Midbrain (tissue), 1 donor: Measurements from ENCODE around the gene CLINT1.

Experiments used
- DNase-seq: peaks from one replicate; lab custom pipeline; 2025; lab: John Stamatoyannopoulos, UW

CLINT1 gene

DNA sequence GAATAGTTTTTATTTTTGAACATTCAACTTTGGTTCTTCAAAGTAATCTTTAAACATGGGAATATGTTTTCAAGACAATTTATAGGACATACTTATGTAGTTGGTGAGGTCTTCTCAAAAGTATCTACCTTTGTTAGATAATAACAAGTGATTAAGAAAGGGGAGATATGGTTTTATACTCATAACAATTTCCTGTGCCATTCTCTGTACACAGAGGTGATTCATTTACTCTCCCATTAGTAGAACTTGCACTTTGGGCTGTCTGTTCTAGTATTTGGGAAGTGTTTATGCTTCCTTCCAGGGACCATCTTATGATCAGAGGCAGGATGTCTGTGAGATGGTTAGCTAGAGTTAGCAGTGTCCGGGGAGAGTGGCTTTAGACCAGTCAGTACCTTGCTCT is 100.2 kb downstream of the CLINT1 start:
- DNase-seq, result no peak

DNA sequence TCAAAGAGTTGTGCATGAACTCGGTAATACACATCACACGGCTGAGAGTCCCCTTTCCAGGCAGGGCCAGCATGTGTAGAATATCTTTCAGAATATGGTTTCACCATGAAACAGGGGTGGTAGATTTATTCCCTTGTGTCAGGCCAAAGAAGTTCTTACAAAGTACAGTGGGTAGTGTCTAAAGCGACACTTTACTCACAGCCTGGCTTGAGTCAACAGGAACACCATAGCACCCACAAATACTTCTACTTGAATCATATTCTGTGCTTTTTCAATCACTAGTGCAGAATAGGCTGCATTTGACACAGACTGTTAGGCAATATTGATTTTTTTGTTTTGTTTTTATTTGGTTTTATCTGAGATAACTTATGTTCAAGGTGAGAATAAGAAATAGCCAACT is 102.8 kb downstream of the CLINT1 start:
- no peak for DNase-seq

DNA sequence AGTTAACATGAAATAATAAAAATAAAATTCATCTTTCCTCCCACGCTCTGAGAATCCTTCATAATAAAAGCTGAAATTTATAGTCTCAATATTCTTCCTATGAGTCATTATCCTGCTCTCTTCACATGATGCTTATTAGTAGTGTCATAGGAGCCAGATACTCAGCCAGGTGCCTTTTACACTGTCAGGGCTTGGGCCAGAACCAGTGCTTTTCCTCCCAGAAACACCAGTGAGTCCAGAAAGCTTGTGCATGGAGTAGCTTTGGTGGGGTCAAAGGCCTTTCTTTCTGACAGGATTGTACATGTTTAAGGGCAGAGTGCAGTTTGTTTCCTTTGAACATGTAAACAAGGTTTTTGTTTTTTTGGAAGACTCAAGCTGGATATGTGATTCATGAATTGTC is 108.6 kb downstream of the CLINT1 start:
- DNase-seq, result no peak

DNA sequence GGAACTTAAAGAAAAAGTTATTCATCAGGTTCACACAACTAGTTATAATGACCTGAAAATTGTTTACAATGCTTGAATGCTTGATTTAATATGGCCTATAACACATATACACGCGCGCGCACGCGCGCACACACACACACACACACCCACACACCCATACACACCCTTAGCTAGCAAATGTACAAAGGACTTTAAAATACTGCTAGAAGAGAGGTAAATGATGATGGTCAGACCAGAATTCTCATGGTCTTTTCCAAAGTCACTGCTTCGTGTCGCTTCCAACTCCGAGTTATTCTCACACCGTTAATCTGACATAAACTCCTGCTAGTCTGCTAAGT is 109.5 kb downstream of the CLINT1 start:
- DNase-seq, result no peak

DNA sequence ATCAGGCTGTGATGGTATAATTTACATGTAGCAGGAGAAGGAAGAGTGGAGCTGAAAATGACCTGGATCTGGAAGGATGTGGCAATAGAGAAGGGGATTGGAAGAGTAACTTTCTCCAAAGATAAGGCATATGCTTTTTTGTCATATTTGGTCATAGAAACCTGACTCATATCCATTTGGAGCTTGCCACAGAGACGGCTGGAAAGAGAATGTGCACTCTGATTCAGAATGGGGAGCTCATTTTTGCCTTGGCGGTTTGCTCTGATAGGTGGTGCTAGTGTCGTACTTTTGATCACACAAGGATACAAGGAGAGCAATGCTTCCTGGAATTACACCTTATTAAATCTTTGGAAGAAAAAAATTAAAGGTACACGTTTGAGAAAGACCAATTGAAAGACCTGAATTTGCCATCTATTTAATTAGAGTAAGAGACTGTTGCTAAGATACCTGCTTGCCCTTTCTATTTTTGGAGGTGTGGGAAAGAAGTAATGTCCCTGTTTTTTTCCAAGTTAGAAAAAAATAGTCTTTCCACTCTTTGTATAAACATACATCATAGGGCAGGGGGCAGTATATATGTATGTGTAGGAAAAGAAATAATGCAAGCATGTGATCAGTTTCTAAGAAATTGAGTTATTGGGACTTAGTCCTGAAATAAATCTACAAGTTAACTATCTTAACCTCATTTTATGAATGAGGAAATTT is 110.0 kb downstream of the CLINT1 start:
- DNase-seq, result no peak

DNA sequence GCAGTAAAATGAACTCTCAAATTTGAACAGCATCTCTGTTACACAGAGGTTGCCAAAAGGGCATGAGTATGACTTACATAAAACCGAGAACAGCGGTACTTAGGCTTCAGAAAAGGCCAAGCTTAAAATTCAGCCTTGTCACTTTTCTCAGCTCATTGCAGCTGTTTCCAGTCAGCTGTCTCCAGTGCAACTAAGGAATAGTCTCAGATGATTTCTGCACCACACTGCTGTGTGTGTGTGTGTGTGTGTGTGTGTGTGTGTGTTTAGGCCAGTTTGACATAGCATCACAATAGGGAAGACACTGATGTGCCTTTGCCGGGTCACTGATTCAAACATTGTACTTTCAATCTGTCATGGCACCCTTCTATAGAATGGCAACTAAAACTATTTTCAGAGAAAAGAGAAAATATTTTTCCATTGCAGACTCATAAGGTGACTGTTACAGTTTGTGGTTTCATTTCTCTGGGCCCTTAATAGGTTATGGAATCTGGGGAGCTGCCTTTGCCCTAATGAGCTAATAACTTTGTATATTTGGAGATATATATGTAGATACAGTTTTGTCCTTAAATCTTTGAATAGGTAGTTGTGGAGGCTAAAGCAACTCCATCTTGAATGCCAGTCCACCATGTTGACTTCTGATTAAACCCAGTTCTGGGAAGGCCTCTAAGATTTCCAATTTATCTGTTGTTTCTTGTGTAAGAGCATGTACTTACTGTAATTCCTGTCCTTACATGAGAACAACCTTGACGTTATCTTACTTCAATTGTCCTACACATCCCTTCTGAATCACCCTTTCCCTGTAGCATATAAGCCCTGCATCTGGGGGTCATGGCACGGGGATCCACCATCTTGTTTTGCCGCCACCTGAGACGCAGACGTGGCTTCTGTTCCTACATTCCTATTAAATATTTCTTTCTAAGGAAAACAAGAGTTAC is 110.9 kb downstream of the CLINT1 start:
- no peak for DNase-seq

DNA sequence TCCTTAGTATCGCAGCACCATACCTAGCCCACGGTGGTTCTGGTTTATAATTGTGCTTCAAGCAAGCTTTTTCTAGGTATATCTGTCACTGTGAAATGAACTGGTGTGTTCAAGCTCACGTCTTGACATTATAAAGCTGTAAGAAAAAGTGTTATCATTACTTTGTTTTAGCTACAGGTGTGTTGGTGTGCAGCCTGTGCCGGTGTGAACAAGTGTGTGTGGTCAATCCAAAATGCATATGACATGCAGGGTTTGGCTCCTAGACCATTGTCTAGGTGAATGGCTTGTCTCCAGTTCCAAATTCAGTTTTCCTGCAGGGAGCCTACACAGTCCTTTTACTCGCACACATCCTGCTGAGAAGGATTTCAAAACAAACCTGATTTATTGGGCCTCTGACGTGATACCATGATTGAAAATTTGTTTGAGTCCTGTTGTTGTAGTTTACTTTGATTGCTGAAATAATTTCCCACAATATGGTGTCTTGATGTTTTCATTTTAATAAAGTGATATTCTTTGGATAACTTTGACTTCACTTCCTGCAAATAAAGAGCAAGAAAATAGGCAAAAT is 111.7 kb downstream of the CLINT1 start:
- DNase-seq, result no peak

DNA sequence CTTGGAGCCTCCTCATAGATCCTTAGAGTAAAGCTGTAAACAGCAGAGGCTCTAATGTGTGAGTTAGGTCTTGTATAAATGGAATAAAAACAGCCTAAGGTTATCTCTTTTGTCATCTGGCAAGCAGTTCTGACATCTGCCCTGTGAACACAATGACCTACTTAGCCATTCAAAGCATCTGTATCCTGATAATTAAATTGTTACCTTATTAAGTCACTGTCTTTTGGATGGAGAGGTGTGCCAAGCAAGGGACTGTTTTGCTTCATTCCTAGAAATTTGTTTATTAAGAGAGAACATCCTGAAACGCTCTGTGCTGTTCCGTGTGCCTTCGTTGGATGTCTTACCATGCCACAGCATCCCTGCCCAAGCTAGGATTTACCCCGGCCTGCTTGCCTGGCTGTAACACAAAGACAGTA is 113.9 kb downstream of the CLINT1 start:
- DNase-seq, result no peak

DNA sequence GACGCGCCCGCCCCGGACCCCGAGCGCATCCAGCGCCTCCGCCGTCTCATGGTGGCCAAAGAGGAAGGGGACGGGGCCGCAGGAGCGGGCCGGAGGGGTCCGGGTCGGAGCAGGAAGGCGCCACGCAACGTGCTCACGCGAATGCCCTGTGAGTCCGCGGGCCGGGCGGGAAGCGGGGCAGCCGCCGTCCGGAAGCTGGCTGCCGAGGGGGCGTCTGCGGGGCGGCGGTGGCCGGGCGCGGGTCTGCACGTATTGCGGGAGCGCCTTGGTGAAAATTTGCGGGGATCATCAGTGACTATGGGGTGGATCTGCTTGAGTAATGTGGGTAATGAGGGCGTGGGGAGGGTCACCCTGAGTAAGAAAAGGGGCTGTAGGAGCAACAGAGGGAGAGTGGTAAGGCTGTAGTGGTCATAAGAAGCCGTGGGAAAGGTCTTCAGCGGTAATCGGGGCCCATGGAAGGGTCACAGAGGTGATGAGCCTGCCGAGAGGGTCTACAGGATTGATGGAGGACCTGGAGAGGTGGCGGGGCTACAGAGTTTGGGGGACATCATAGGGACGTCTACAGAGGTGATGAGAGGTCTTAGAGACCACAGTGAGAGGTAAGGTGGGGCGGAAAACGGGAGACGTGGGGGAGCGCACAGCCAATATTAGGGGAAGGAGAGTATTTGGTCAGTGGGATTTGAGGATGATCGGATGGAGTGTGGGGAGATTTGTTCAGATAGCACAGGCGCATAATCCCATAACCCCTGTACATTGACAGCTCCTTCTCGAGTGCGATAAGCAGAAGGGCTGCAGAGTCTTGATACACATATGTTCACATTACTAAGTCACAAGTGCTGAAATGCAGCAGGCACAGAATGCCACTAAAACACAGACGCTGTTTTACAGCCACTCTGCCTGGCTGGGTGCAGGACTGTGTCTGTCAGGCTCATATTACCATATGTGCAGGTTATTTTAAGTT is 114.6 kb downstream of the CLINT1 start:
- DNase-seq, result no peak

DNA sequence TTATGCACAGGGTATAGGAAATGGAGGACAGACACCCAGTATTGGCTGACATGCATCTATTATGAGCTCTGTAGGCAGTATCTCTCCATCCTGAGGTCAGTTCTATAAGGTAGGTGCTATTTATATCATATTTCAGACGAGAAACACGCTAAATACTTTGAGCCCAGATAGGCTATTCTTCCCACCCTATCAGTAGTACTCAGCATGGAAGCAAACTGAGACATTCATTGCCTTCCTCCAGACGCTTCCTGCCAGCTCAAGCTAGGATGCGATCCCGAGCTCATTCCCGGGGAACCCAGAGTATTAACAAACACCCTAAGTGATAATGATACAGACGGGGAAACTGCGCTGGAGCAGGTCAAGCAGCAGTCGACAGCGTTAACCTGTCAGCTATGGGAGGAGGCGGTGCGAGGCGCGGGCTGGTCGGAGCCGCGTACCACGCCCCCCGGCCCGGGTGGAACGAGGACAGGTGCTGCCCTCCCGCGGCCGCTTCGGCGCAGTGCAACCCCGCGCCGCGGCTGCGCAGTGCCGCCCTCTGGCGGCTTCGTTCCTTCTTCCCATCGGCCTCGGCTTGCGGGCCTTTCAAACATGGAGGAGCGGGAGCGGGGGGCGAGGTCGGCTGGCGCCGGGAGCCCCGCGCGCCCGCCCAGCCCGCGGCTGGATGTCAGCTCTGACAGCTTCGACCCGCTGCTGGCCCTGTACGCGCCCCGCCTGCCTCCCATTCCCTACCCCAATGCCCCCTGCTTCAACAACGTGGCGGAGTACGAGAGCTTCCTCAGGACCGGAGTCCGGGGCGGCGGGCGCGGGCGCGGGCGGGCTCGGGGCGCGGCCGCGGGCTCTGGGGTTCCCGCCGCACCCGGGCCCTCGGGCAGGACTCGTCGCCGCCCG is 115.5 kb downstream of the CLINT1 start, which contains the start of gene LSM11:
Gene LSM11, plus strand, starts transcription at position 550 of the 888 bp plus-strand sequence. Its CDS starts 39 bp downstream, at position 589.
- peak; percentile 89 for DNase-seq

DNA sequence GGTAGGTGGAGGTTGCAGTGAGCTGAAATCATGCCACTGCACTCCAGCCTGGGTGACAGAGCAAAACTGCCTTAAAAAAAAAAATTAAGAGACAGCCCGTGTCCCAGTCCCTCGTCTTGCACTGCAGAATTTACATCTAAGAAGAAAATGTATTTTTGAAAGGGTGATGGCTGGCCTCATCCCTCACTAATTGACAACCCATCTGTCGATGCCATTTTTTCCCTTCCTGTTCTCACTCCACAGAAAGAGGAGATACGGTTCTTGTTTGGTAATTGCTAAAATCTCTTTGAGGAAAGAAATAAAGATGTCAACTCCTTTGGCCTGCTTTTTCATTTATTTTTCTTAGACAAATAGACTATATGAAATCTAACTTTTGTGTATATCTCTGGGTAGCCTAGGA is 117.8 kb downstream of the CLINT1 start:
- DNase-seq, result no peak

DNA sequence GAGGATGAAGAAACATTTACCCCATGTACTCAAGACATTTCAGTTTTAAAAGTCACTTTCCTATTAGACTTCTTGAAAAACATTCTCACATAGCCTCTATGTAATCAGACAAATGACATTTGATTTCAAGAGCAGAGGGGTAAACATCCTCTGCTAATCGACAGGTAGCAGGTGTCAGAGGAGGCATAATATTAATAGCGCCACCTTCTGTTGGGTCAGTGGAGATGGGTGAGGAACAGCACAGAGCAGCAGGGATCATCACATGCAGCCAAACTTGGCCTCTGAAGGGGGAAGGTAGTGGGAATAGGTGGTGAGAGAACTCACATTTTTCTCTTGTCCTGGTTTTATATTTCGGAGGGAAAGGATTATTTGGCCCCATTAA is 118.7 kb downstream of the CLINT1 start:
- DNase-seq, result no peak

DNA sequence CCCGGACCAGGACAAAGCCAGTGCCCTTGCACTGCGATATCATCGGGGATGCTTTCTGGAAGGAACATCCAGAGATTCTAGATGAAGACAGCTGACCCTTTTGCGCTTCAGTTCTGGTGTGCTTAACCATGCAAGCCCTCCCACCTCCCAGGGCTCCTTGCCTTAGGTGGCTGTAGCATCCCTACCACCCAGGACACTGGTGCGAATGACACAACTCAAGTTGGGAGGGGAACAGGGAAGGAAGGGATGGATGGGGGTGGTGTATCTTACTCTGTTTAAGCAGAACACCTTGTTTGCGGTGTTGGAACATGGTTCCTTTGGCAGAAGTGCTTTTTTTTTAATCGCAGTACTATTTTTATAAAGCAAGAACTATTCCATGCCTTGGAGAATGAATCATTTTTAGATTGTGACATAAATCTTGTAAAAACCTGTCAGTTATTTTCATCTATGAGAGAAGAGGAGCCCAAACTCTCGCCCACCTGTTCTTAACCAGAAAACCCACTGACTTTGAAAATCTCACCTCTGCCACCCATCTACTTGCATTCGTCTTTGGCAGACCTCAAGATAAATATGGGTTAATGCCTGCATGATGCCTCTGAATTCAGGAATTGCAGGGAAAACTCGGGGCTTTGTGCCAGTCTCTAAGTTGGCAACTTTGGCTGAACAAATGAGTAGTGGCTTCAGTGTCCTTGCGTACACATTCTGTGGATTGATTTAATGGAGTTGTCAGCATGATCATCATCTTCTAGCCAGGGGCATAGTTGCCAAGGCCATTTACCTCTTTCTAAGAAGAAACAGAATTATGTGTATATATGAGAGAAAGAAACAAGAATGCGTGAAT is 119.3 kb downstream of the CLINT1 start:
- DNase-seq, result no peak

DNA sequence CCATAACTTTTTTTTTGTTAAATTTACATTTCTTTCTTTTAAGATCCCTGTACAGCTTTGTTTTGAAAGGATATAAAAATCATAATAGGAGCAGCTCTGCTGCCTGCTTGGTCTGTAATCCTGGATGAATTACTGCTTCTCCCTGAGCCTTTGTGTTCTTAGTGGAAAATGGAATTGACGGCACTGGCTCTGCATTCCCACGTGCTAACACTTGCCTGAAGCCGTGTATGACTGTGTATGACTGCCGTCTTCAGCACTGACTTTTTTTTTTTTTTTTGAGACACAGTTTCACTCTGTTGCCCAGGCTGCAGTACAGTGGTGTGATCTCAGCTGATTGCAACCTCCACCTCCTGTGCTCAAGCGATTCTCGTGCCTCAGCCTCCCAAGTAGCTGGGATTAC is 123.0 kb downstream of the CLINT1 start:
- DNase-seq, result no peak
